GM12891 (cell line): ENCODE results near the gene SLC9A5.

Source experiments
- DNase-seq: peaks from one replicate; pipeline ENCODE4 v3.0.0; 2011; ENCODE audit warnings: low spot score; ENCODE audit not compliant: insufficient read length
- FAIRE-seq: peaks from 2 replicates; lab custom pipeline; 2011; peaks lifted over from hg19 to GRCh38; lab: Jason Lieb, UNC
- PAX5 ChIP-seq: IDR thresholded peaks from 2 replicates; pipeline ENCODE4 v1.6.1; 2011; ENCODE audit warnings: low read length, moderate library complexity, mild to moderate bottlenecking; ENCODE audit not compliant: insufficient read depth, severe bottlenecking
- POLR2A ChIP-seq: IDR thresholded peaks from 2 replicates; pipeline ENCODE4 v1.6.1; 2011; ENCODE audit warnings: low read depth, low read length, control low read depth
- POLR2AphosphoS5 ChIP-seq: IDR thresholded peaks from 2 replicates; pipeline ENCODE4 v1.6.1; 2011; ENCODE audit warnings: low read depth, low read length, control low read depth
- POU2F2 ChIP-seq: IDR thresholded peaks from 2 replicates; pipeline ENCODE4 v1.6.1; 2011; ENCODE audit warnings: low read depth, mild to moderate bottlenecking, control low read depth, low read length, moderate library complexity
- SPI1 ChIP-seq: IDR thresholded peaks from 2 replicates; pipeline ENCODE4 v1.6.1; 2011; ENCODE audit warnings: low read depth, low read length, control low read depth
- TAF1 ChIP-seq: IDR thresholded peaks from 2 replicates; pipeline ENCODE4 v1.6.1; 2011; ENCODE audit warnings: low read depth, low read length, control low read depth

Gene SLC9A5

DNA sequence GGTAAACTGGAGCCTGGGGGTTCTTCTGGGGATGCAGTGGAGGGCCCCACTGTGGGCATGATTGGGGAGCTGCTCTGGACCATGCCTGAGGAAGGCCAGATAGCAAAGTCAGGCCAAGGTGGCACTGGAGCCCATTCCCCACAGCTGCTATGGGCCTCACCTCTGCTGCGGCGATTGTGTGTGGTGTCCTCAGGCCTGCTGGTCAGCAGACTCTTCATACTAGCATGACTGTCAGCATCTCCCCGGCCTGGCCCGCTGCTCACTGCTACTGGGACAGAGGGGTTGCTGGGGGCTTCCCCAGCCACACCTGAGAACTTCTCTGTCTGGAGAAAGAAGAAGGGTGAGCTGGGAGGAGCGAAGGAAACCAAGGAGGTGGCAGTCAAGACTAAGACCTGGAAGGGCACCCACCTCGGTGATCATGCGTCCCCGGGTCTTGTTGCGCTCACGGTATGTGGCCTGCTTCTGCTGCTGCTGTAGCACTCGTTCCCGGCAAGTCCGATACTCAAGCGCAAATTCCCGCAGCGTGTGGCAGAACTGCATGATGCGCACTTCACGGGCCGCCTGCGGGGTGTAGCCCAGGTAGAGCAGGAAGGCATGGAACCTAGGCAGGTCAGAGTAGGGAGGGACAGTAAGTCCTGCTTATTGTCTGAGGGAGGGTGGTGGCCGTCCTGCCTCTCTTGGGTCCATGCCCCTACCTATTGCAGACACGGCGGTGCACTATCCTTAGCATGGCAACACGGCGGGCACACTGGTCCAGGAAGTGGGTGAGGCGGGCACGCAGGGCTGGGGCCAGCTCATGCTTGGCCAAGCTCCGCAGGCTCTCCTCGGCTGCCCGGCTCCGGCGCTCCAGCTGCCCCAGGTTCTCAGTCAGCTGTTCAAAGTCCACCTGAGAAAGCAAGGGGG is 18.6 kb upstream of the SLC9A5 start:
- FAIRE-seq (no peak), DNase-seq (no peak)
- TF ChIP-seq TAF1, result no peak
- 0 out of 2 replicates have a peak, but pooled peaks have one; percentile 27 for TF ChIP-seq POLR2A
- TF ChIP-seq POLR2AphosphoS5, result no peak; the same call in 1 of the 2 replicates
- no peak for TF ChIP-seq PAX5

DNA sequence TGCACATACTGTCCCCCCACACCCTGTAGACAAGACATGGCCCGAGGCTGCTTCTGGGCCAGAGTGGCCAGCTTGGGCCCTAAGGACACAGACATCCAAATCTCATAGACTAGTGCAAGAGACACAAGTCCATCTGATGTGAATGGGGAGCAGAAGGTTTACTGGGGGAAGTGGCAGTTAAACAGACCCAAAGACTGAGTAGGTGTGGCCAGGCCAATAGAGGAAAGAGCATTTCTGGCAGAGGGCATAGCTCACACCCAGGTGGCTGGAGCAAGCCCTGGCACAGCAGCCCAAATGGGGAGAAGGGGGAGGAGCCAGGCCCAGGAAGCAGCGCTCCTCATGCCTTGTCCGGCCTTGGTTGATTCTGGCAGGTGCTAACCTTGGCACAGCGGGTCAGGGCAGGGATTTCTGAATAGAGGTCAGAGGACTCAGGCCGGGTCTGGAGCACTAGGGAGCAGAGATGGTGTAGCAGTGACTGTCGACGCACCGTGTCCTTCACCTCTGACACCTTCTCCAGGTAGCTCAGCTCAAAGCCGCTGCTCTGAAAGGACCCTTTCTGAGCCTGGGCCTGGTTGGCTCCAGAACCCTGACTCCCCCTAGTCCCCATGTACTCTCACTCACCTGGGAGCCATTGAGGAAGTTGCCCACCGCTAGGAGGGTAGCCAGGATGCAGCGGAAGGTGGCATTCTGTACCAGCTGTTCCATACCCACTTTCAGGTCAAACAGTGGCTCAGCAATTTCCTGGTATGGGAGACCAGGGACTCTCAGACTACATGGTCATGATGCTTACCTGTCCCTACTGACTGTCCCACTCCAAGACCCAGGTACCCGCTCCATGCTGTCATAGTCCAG is 17.7 kb upstream of the SLC9A5 start:
- peak; percentile 35 for FAIRE-seq
- TF ChIP-seq POLR2AphosphoS5, result peak; percentile 15
- peak; percentile 62 for TF ChIP-seq POU2F2
- TF ChIP-seq SPI1, result no peak
- no peak for DNase-seq

DNA sequence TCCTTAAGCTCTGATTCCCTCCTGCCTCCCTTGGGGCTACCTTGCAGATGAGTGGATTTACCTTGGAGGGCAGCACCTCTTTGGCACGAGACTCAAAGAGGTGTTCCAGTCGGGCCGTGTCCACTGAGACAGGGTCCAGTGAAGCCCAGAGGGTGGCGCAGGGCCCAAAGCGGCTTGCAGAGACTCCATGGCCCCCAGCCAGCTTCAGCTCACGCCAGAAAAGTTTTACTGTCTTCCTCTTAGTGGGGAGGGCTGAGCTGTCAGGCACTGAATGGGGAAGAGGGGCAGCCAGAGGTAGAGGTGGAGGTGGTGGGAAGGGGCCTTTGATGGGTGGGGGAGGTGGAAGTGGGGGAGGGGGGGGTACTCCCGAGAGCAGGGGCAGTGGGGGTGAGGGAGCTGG is 15.2 kb upstream of the SLC9A5 start:
- DNase-seq (no peak), FAIRE-seq (no peak)
- TF ChIP-seq POLR2A, result no peak

DNA sequence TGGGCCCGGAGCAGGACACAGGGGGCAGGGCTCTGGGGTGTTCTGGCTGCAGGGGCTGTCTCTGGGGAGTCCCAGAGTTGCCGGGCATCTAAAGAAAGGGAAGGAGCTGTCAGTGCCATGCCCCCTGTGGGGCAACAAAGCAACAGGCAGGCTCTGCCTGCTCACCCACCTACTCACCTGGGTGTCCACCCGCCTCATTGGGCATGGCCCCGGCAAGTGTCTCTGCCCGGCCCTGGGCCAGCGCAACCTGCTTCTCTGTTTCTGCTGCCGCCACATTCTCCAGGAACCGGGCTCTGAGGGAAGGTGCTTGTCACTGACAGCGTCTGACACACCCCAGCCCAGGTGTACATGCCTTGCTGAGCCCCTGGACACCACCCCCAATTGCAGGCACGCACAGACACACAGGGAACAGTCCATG is 14.6 kb upstream of the SLC9A5 start:
- TF ChIP-seq POLR2AphosphoS5 (peak; percentile 51; the same call in 1 of the 2 replicates), TAF1 (no peak)
- DNase-seq, result no peak
- FAIRE-seq, result no peak

DNA sequence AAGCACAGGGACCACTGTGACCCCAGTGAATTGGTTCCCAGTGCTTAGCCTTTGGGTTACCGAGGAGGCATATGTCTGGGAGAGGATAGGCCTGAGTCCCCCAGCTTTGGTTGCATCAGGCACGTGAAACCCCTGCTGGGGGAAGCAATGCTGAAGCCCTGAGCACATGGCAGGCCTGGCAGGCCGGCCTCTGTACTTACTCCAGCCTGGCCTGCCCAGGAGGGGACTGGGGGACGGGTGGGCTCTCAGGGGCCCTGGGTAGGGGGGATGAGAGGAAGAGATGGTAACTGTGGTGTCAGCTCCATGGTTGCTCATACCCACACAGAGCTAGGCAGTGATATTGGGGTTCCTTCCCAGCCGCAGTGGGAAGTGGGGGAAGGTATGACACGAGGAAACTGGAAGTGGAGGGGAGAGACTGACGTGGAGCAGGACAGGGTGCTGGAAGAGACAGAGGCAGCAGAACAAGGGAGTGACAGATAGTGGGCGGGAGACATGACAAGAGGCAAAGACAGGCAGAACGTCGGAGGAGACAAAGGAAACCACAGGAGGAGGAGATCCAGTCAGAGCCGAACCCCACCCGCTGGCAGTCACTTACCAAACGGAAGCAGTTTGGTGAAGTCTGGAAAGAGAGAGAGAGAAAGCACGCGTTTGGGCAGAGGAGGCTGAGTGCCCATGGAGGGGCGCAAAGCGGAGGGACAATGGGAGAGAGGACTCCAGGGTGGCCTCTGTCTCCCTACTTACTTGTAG is 12.8 kb upstream of the SLC9A5 start:
- FAIRE-seq (no peak), DNase-seq (no peak)
- TF ChIP-seq POU2F2 (no peak), TAF1 (no peak), SPI1 (no peak), POLR2AphosphoS5 (no peak), POLR2A (peak; percentile 30; the same call in 1 of the 2 replicates), PAX5 (no peak)

DNA sequence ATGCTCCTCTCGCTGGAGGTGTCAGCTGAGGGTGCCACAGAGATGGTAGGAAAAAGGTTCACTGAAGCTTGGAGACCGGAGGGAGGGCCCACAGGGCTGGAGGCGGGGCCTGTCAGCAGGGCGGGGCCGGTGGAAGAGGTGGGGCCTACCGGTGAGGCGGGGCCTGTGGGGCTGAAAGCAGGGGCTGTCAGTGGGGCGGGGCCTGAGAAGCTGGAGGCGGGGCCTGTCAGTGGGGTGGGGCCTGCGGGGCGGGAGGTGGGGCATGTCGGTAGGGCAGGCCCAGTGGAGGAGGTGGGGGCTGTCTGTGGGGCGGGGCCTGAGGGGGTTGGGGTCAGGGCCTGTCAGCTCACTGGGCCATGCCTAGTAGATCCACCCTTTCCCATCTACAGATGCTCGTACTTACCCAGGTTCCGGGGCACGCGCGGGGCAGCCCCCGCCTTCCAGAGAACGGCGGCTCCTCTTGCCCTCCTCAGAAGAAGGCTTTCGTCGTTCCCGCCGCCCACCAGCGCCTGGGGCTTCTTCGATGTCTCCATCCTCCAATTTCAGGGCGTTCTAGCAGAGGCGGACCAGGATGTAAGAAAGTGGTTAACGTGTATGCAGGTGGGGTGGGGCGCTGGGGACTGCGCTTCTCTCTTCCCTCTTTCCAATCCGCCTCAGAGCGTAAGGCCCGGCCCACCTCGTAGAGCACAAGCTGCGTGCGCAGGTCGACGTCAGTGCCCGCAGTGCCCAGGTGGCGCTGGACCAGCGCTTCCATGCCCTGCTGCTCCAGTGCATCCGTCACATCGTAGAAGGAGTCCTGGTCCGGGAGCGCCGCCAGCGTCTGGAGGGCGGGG is 12.0 kb upstream of the SLC9A5 start:
- FAIRE-seq (peak; percentile 62), DNase-seq (peak; percentile 91)

DNA sequence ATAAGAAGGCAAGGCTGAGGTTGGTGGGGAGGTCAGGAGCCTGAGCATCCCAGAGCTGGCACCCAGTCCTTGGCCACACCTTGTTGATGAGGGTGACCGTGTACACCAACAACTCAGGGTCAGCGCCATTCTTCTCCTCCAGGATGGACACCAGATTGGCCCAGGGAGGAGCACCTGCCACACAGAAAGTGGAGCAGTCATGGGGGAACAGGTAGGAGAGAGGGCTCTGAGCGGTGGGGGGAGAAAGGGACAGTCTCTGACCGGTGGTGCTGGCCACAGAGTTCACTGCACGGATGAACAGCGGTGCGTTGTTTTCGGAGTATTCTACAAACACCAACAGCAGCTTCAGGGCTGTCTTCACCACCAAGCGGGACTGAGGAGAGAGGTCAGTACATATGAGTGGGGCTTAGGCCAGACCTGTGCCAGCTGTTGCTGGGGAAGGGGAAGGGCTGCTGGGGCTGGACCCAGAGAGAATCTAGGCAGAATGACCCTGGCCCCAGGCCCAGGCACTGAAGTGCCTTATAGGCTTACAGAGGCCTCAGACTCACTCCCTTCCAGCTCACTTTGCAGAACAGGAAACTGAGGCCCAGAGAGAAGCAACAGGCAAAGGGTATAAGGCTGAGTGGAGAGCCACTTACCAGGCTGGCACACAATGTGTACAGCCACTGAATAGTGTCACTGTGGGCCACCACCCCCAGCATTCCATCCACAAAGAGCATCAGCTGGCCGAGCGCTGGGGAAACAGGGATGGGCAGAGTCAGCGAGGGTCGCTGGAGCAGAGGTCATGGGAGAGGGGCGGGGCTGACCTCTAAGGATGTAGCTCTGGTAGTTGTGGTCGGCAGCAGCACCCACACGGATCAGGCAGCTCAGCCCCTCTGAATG is 11.1 kb upstream of the SLC9A5 start:
- DNase-seq (no peak), FAIRE-seq (no peak)
- TF ChIP-seq POLR2AphosphoS5 (no peak), TAF1 (no peak), PAX5 (no peak), SPI1 (no peak), POU2F2 (no peak), POLR2A (0 out of 2 replicates have a peak, but pooled peaks have one; percentile 2)

More for the DNA sequence above, 12.0 kb upstream of the SLC9A5 start:
- no peak for TF ChIP-seq PAX5
- no peak for TF ChIP-seq TAF1
- TF ChIP-seq POLR2AphosphoS5, result no peak
- TF ChIP-seq POLR2A, result no peak
- TF ChIP-seq POU2F2, result no peak
- TF ChIP-seq SPI1, result no peak

DNA sequence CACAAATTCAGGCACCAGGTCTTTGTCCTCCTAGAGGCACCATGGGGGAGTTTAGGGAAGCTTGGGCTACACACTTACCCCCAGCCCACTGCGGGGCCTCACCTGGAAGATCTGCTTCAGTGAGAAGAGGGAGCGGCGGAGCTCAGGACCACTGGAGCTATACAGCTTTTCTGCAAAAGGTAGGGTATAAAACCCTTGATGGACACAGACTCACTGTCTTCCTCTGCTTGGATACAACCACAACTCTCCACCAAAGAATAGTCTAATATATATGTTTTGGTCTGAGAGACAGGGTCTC is 10.6 kb upstream of the SLC9A5 start:
- no peak for TF ChIP-seq TAF1
- no peak for TF ChIP-seq SPI1
- no peak for TF ChIP-seq POLR2A
- no peak for TF ChIP-seq POLR2AphosphoS5
- DNase-seq, result no peak
- FAIRE-seq, result no peak
